Measurements from ENCODE around the gene CAMTA1.

- no peak for TF ChIP-seq CTCF (IDR thresholded peaks at IDR 0.05)
- TF ChIP-seq POLR2AphosphoS5 (IDR thresholded peaks at IDR 0.05; ENCODE audit: low read depth, low read length): no peak
- no peak for TF ChIP-seq SIN3A (IDR thresholded peaks at IDR 0.05; ENCODE audit: borderline replicate concordance, insufficient read depth, low read depth, low read length)
- no peak for TF ChIP-seq TCF7L2 (IDR thresholded peaks at IDR 0.05; ENCODE audit: low read depth, low read length)
Measured at GRCh38 chr1:7378346-7379130, 593.3 kb downstream of the CAMTA1 start.
